B cell (primary cell): ENCODE measurements around the gene ETV3. TPM values are rescaled to one million over a fixed set of nuclear protein-coding genes. Genes with fewer than 3 reads are reported as not detected.

Experiments used
- ATAC-seq: fragments of 200-7000 bp; cut with Tn5 transposase; one replicate; pipeline ENCODE4 v1.10.0; 2021; ENCODE audit warnings: low read depth, mild to moderate bottlenecking, moderate number of reproducible peaks, moderate library complexity
- CTCF ChIA-PET: fragments of 350-600 bp; sonication (Branson Sonifier 250); formaldehyde crosslinking; loops from one replicate; lab custom pipeline; 2021; ENCODE audit warnings: antibody characterized with exemption, inconsistent platforms; lab: Charles Lee
- POLR2A ChIA-PET: fragments of 350-600 bp; sonication (Branson Sonifier 250); formaldehyde crosslinking; loops from one replicate; lab custom pipeline; 2021; ENCODE audit warnings: antibody characterized with exemption; lab: Charles Lee
- DNase-seq: peaks from one replicate; pipeline ENCODE4 v3.0.0; 2013
- H2AFZ ChIP-seq: 2 replicates; pipeline ENCODE4 v1.6.1; 2012; ENCODE audit warnings: mild to moderate bottlenecking, low read depth, low read length; ENCODE audit not compliant: insufficient read depth, poor library complexity, severe bottlenecking
- H3K27ac ChIP-seq, 2 donors: 1 replicate in 1 of 2; 2 replicates in 1 of 2; pipeline ENCODE4 v1.5.1; 2012 to 2013; ENCODE audit warnings: low read length in 2 of 2, mild to moderate bottlenecking in 2 of 2, moderate library complexity in 1 of 2
- H3K27me3 ChIP-seq, 4 experiments: fragments of 200-600 bp in 1 of 4; sonication (generic) in 1 of 4; replicated peaks in 1 of 4; 1 replicate in 2 of 4; 2 replicates in 2 of 4; pipeline versions ENCODE4 v1.6.1 to v1.7.0; 2013 to 2016; ENCODE audit warnings: low read length in 3 of 4, mild to moderate bottlenecking in 2 of 4, mixed read lengths in 1 of 4, moderate library complexity in 1 of 4; ENCODE audit not compliant: insufficient read depth in 4 of 4, control insufficient read depth in 3 of 4; ENCODE audit errors: control extremely low read depth in 1 of 4
- H3K36me3 ChIP-seq, 2 experiments: replicated peaks in 1 of 2; 1 replicate in 1 of 2; 2 replicates in 1 of 2; pipeline versions ENCODE4 v1.6.1 to v1.7.1; 2013; ENCODE audit warnings: low read length in 1 of 2; ENCODE audit not compliant: insufficient read depth in 2 of 2, control insufficient read depth in 1 of 2; ENCODE audit errors: control extremely low read depth in 1 of 2, extremely low read depth in 1 of 2
- H3K4me1 ChIP-seq, 2 donors: fragments of 200-600 bp in 1 of 2; sonication (generic) in 1 of 2; 1 replicate in 1 of 2; 2 replicates in 1 of 2; pipeline versions ENCODE4 v1.5.1 to v1.6.1; 2013 to 2017; ENCODE audit warnings: low read length in 2 of 2; ENCODE audit not compliant: control insufficient read depth in 2 of 2, insufficient read depth in 2 of 2
- H3K4me2 ChIP-seq: replicated peaks from 2 replicates; pipeline ENCODE3; 2012; ENCODE audit warnings: mild to moderate bottlenecking, low read depth, low read length; ENCODE audit not compliant: poor library complexity, severe bottlenecking
- H3K4me3 ChIP-seq, 5 experiments: fragments of 200-600 bp in 1 of 5; sonication (generic) in 1 of 5; 1 replicate in 3 of 5; 2 replicates in 2 of 5; pipeline versions ENCODE4 v1.5.1 to v1.7.0; 2011 to 2016; ENCODE audit warnings: low read length in 4 of 5, mild to moderate bottlenecking in 4 of 5, low read depth in 2 of 5, control low read depth in 1 of 5, moderate library complexity in 1 of 5; ENCODE audit not compliant: insufficient read depth in 1 of 5; ENCODE audit errors: control extremely low read depth in 1 of 5, extremely low read depth in 1 of 5
- H3K79me2 ChIP-seq: fragments of 200-600 bp; sonication (generic); one replicate; pipeline ENCODE4 v1.6.0; 2016; ENCODE audit warnings: low read length; ENCODE audit not compliant: control insufficient read depth, insufficient read depth
- H3K9ac ChIP-seq: fragments of 200-600 bp; sonication (generic); 2 replicates; pipeline ENCODE4 v1.6.1; 2017; ENCODE audit warnings: mild to moderate bottlenecking, low read length, moderate library complexity
- H3K9me3 ChIP-seq, 3 donors: one replicate each; pipeline versions ENCODE4 v1.6.1 to v1.7.1; 2013; ENCODE audit warnings: low read length in 2 of 3; ENCODE audit not compliant: control insufficient read depth in 2 of 3, insufficient read depth in 1 of 3; ENCODE audit errors: control extremely low read depth in 1 of 3
- H4K20me1 ChIP-seq: 2 replicates; pipeline ENCODE4 v1.6.0; 2012; ENCODE audit warnings: mild to moderate bottlenecking, low read length; ENCODE audit not compliant: insufficient read depth, control insufficient read depth, poor library complexity, severe bottlenecking
- H3K27ac Mint-ChIP-seq: one replicate; pipeline ENCODE4 v1.8.0; 2021; ENCODE audit warnings: mixed read lengths
- H3K27me3 Mint-ChIP-seq: one replicate; pipeline ENCODE4 v1.8.0; 2021; ENCODE audit warnings: mixed read lengths
- H3K4me1 Mint-ChIP-seq: one replicate; pipeline ENCODE4 v1.8.0; 2021; ENCODE audit warnings: mixed read lengths
- H3K4me3 Mint-ChIP-seq: one replicate; pipeline ENCODE4 v1.8.0; 2021; ENCODE audit warnings: mixed read lengths
- H3K9me3 Mint-ChIP-seq: one replicate; pipeline ENCODE4 v1.8.0; 2022; ENCODE audit warnings: mixed read lengths; ENCODE audit not compliant: insufficient read depth
- EZH2 ChIP-seq: IDR thresholded peaks from 2 replicates; pipeline ENCODE4 v1.6.1; 2012; ENCODE audit warnings: borderline replicate concordance, low read depth, mild to moderate bottlenecking, moderate library complexity, low read length; ENCODE audit not compliant: insufficient read depth, poor library complexity, severe bottlenecking
- WGBS: methylation state at CpG from one replicate; pipeline ENCODE4 v1.1.5; 2013; ENCODE audit warnings: missing lambda C conversion rate; ENCODE audit not compliant: insufficient coverage; 5-methylcytosine and 5-hydroxymethylcytosine counted together
- intact Hi-C: fragments of 100-400 bp; cut with micrococcal nuclease; formaldehyde crosslinking; loops from one replicate; pipeline ENCODE4 v1.10.0; 2022
- polyA plus RNA-seq: library from polyadenylated mRNA; depleted of rRNA; stranded (reverse); fragments of >200 nt; gene quantifications from 2 replicates; pipeline ENCODE4 v1.2.3, GENCODE V29; 2012
- total RNA-seq, 2 donors: library from RNA; stranded (reverse); fragments of 120-200 nt in 1 of 2; gene quantifications; 1 replicate in 1 of 2; 2 replicates in 1 of 2; pipeline versions ENCODE4 v1.2.3 to v1.2.4, GENCODE V29; 2013 to 2022
- TF ChIP-seq, protein P1 (sequence below): fragments of 200-600 bp; IDR thresholded peaks from one replicate; pipeline ENCODE4 v1.8.0; 2022; ENCODE audit warnings: antibody characterized with exemption, mild to moderate bottlenecking

The ETV3 gene
- total and polyA plus RNA-seq, 2 donors (not counting 1 experiment from before 2014, with no cell fraction given): 16.7 to 34.1 TPM

DNA sequence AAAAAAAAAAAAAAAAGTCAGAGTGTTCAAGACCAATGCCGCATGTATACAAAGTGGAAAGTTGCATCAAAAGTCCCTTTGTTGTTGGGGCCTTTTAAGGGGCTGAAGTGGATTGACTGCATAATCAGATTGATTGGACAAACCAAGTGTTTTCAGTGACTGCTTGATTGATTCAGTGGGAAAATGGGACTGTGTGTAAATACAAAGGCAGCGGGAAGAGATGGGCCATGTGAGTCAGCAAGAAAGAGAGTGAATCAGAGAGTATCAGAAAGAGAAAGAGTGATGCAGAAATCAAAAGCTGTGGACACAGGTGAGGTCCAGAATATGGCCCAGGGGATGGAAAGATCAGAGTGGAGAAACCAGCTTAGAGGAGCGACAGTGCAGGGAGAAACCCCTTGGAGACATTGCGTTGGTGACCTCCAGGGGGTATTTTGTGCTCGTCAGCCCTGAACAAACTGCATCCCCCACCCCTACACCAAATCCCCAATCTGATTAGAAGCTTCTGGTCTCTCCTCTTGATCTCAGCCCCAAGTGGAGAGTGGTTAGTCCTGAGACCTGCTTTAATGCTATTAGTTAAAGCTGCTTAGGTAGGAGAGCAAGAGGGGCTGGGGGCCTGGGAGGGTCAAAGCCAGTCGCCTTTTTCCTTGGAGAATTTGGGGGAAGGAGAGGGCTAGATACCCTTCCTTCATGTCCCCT lies 33.4 kb downstream of the ETV3 start:
- no peaks in the 10 kb centered on the region for H3K79me2 ChIP-seq
- TF ChIP-seq EZH2: no peak
- TF ChIP-seq, protein P1, sequence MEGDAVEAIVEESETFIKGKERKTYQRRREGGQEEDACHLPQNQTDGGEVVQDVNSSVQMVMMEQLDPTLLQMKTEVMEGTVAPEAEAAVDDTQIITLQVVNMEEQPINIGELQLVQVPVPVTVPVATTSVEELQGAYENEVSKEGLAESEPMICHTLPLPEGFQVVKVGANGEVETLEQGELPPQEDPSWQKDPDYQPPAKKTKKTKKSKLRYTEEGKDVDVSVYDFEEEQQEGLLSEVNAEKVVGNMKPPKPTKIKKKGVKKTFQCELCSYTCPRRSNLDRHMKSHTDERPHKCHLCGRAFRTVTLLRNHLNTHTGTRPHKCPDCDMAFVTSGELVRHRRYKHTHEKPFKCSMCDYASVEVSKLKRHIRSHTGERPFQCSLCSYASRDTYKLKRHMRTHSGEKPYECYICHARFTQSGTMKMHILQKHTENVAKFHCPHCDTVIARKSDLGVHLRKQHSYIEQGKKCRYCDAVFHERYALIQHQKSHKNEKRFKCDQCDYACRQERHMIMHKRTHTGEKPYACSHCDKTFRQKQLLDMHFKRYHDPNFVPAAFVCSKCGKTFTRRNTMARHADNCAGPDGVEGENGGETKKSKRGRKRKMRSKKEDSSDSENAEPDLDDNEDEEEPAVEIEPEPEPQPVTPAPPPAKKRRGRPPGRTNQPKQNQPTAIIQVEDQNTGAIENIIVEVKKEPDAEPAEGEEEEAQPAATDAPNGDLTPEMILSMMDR: no peak
- CTCF ChIA-PET: interaction anchor here (0.8 to 0.9 kb wide), 2 partner anchors 15 to 51 kb away, joined by 3 to 4 read pairs; no protein-coding TSS in a partner anchor
- H3K36me3 ChIP-seq: no peaks in the 10 kb centered on the region
- no peak overlapping the region for H3K4me2 ChIP-seq
- H3K4me3 Mint-ChIP-seq: no peak overlapping the region
- no peak overlapping the region for H3K9ac ChIP-seq
- no peak overlapping the region for H2AFZ ChIP-seq
- H3K9me3 ChIP-seq: no peaks in the 10 kb centered on the region
- H3K4me1 Mint-ChIP-seq: peaks cover 4% of the 10 kb centered on the region
- H3K27me3 ChIP-seq: peaks cover 0 to 16% (median 7%) of the 10 kb centered on the region in 4 experiments
- H3K27me3 Mint-ChIP-seq: peaks cover 51% of the 10 kb centered on the region
- H4K20me1 ChIP-seq: no peaks in the 10 kb centered on the region
- peaks cover 0 to 6% of the 10 kb centered on the region in 2 donors for H3K4me1 ChIP-seq
- POLR2A ChIA-PET: no interaction called here
- intact Hi-C loops: no loop called here
- no peak overlapping the region for H3K27ac ChIP-seq
- ATAC-seq: no peak
- H3K27ac Mint-ChIP-seq: no peak overlapping the region
- DNase-seq: no peak
- 96% methylated on average over 4 of the region's 6 CpGs for WGBS
- no peaks in the 10 kb centered on the region for H3K9me3 Mint-ChIP-seq
- H3K4me3 ChIP-seq: no peak overlapping the region

DNA sequence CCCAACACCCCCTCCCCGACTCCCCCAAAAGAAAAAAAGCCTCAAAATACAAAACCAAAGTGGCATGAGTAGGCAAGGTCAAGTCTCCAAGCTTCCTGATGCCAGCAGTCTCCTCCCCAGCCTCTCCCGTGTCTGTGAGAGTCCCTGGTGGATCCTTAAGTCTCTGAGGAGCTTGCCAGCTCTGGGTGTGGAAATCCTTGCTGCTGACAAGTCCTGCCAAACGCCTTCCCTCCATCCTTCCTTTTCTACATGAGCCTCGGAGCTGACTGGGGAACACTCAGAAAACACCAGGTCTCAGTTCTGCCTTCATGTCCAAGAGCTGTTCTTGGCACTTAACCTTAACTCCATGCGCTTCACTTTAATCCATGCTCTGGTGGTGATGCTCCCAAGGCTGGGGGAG lies 34.9 kb downstream of the ETV3 start:
- H3K9me3 ChIP-seq: no peaks in the 10 kb centered on the region
- H4K20me1 ChIP-seq: no peaks in the 10 kb centered on the region
- H3K4me1 ChIP-seq: peaks cover 0 to 6% of the 10 kb centered on the region in 2 donors
- H3K4me3 ChIP-seq: no peak overlapping the region
- ChIA-PET CTCF (interaction anchor here (0.7 to 2.1 kb wide), 3 partner anchors 13 to 850 kb away, joined by 3 to 10 read pairs (median 4); no protein-coding TSS in a partner anchor), POLR2A (no interaction called here)
- no peak overlapping the region for H3K27ac ChIP-seq
- H3K4me2 ChIP-seq: no peak overlapping the region
- Mint-ChIP-seq H3K27ac (no peak overlapping the region), H3K27me3 (peaks cover 40% of the 10 kb centered on the region), H3K9me3 (no peaks in the 10 kb centered on the region), H3K4me1 (peaks cover 4% of the 10 kb centered on the region), H3K4me3 (no peak overlapping the region)
- TF ChIP-seq, protein P1: no peak
- TF ChIP-seq EZH2: no peak
- H3K27me3 ChIP-seq: peaks cover 0 to 16% (median 5%) of the 10 kb centered on the region in 4 experiments
- H3K9ac ChIP-seq: no peak overlapping the region
- ATAC-seq: no peak
- H3K36me3 ChIP-seq: no peaks in the 10 kb centered on the region
- no peaks in the 10 kb centered on the region for H3K79me2 ChIP-seq
- no peak for DNase-seq
- WGBS: 80% methylated on average over 4 of the region's 5 CpGs
- no peak overlapping the region for H2AFZ ChIP-seq
- intact Hi-C loops: no loop called here
